HAP-1 (cell line): ENCODE results near the gene DENND6B.
"Not testable (repeated sequence)": the region's sequence is repeated elsewhere in the genome, so short reads cannot be mapped to it uniquely, and the experiment has no call there.

Experiments used
- DNase-seq, 2 experiments: peaks; one replicate each; pipeline ENCODE4 v3.0.0-alpha.2; 2016 to 2020; ENCODE audit warnings: low spot score in 2 of 2
- H3K27me3 ChIP-seq: fragments of 250-450 bp; sonication (Bioruptor Pico); 2 replicates; pipeline ENCODE4 v1.5.1; 2020; ENCODE audit warnings: low read depth, mild to moderate bottlenecking, moderate library complexity
- H3K36me3 ChIP-seq: fragments of 250-450 bp; sonication (Bioruptor Pico); replicated peaks from 2 replicates; pipeline ENCODE4 v1.5.1; 2020; ENCODE audit warnings: mild to moderate bottlenecking
- H3K4me1 ChIP-seq: fragments of 250-450 bp; sonication (Bioruptor Pico); 2 replicates; pipeline ENCODE4 v1.5.1; 2020; ENCODE audit warnings: mild to moderate bottlenecking
- H3K4me3 ChIP-seq: fragments of 250-450 bp; sonication (Bioruptor Pico); 2 replicates; pipeline ENCODE4 v1.5.1; 2020; ENCODE audit warnings: mild to moderate bottlenecking, moderate library complexity
- H3K9me3 ChIP-seq: fragments of 250-450 bp; sonication (Bioruptor Pico); 2 replicates; pipeline ENCODE4 v1.5.1; 2020; ENCODE audit warnings: mild to moderate bottlenecking, moderate library complexity
- in situ Hi-C: fragments of 300-500 bp; cut with MboI; formaldehyde crosslinking; loops from 3 replicates; pipeline ENCODE4 v1.14.3; 2020; ENCODE audit warnings: low sequenced_read_pairs, inconsistent platforms, mixed read lengths

Gene DENND6B

GRCh38 chr22:50276143-50276542 lies 50.7 kb downstream of the DENND6B start:
- H3K4me3 ChIP-seq, result no peak overlapping the region
- peak in 1 of 2 experiments; percentile 50 for DNase-seq
- peaks cover 4% of the 10 kb centered on the region for H3K4me1 ChIP-seq
- no peaks in the 10 kb centered on the region for H3K9me3 ChIP-seq
- peaks cover 48% of the 10 kb centered on the region for H3K36me3 ChIP-seq
- in situ Hi-C loops, result loop anchor here (10.0 kb wide), 1 partner anchor 49 kb away; the partner anchor contains the start of gene DENND6B
- no peaks in the 10 kb centered on the region for H3K27me3 ChIP-seq

GRCh38 chr22:50275181-50276055 lies 51.4 kb downstream of the DENND6B start:
- in situ Hi-C loops, result loop anchor here (10.0 kb wide), 1 partner anchor 49 kb away; the partner anchor contains the start of gene DENND6B
- Histone ChIP-seq H3K36me3 (peaks cover 44% of the 10 kb centered on the region), H3K9me3 (no peaks in the 10 kb centered on the region)

GRCh38 chr22:50274771-50275170 lies 52.0 kb downstream of the DENND6B start:
- no peak for DNase-seq
- H3K4me3 ChIP-seq, result no peak overlapping the region
- H3K4me1 ChIP-seq, result peaks cover 10% of the 10 kb centered on the region
- in situ Hi-C loops, result loop anchor here (10.0 kb wide), 1 partner anchor 50 kb away; the partner anchor contains the start of gene DENND6B
- H3K36me3 ChIP-seq, result peaks cover 41% of the 10 kb centered on the region
- H3K9me3 ChIP-seq, result no peaks in the 10 kb centered on the region
- H3K27me3 ChIP-seq, result no peaks in the 10 kb centered on the region

More at GRCh38 chr22:50275181-50276055, 51.4 kb downstream of the DENND6B start:
- peaks cover 10% of the 10 kb centered on the region for H3K4me1 ChIP-seq
- H3K27me3 ChIP-seq, result no peaks in the 10 kb centered on the region
- no peak overlapping the region for H3K4me3 ChIP-seq
- DNase-seq, result no peak

- H3K27me3 ChIP-seq, result no peaks in the 10 kb centered on the region
- DNase-seq, result peak; percentile 27 to 64
- peaks cover 37% of the 10 kb centered on the region for H3K36me3 ChIP-seq
- no peak overlapping the region for H3K4me3 ChIP-seq
- no peaks in the 10 kb centered on the region for H3K9me3 ChIP-seq
- in situ Hi-C loops, result loop anchor here (10.0 kb wide), 1 partner anchor 50 kb away; the partner anchor contains the start of gene DENND6B
- H3K4me1 ChIP-seq, result peaks cover 10% of the 10 kb centered on the region
These were observed 52.5 kb downstream of the DENND6B start for GRCh38 chr22:50274311-50274710.

- H3K4me3 ChIP-seq, H3K4me1 ChIP-seq, H3K9me3 ChIP-seq, DNase-seq, H3K27me3 ChIP-seq: not testable (repeated sequence)
- peaks cover 32% of the 10 kb centered on the region for H3K36me3 ChIP-seq
- in situ Hi-C loops, result loop anchor here (10.0 kb wide), 1 partner anchor 51 kb away; the partner anchor contains the start of gene DENND6B
These were observed 53.0 kb downstream of the DENND6B start for GRCh38 chr22:50273781-50274180.

GRCh38 chr22:50273352-50273751 lies 53.5 kb downstream of the DENND6B start:
- H3K36me3 ChIP-seq, result peaks cover 30% of the 10 kb centered on the region
- H3K9me3 ChIP-seq, H3K4me3 ChIP-seq, DNase-seq, H3K4me1 ChIP-seq, H3K27me3 ChIP-seq: not testable (repeated sequence)
- in situ Hi-C loops, result loop anchor here (10.0 kb wide), 1 partner anchor 51 kb away; the partner anchor contains the start of gene DENND6B

GRCh38 chr22:50272044-50272802 lies 54.6 kb downstream of the DENND6B start:
- no peak overlapping the region for H3K4me3 ChIP-seq
- peak in 1 of 2 experiments; percentile 52 for DNase-seq
- H3K27me3 ChIP-seq, result no peaks in the 10 kb centered on the region
- peaks cover 10% of the 10 kb centered on the region for H3K4me1 ChIP-seq
- H3K36me3 ChIP-seq, result peaks cover 19% of the 10 kb centered on the region
- in situ Hi-C loops, result loop anchor here (10.0 kb wide), 1 partner anchor 53 kb away; the partner anchor contains the start of gene DENND6B
- no peaks in the 10 kb centered on the region for H3K9me3 ChIP-seq

GRCh38 chr22:50271519-50271970 lies 55.3 kb downstream of the DENND6B start:
- H3K9me3 ChIP-seq, result no peaks in the 10 kb centered on the region
- H3K4me1 ChIP-seq, result peaks cover 10% of the 10 kb centered on the region
- H3K36me3 ChIP-seq, result peaks cover 15% of the 10 kb centered on the region
- peak overlapping the region; percentile 44 for H3K4me3 ChIP-seq
- peak; percentile 71 to 90 for DNase-seq
- in situ Hi-C loops, result loop anchor here (10.0 kb wide), 1 partner anchor 53 kb away; the partner anchor contains the start of gene DENND6B
- no peaks in the 10 kb centered on the region for H3K27me3 ChIP-seq

- Histone ChIP-seq H3K9me3 (no peaks in the 10 kb centered on the region), H3K27me3 (no peaks in the 10 kb centered on the region), H3K4me1 (peaks cover 10% of the 10 kb centered on the region), H3K4me3 (peak overlapping the region; percentile 44), H3K36me3 (peaks cover 10% of the 10 kb centered on the region)
- in situ Hi-C loops, result loop anchor here (10.0 kb wide), 1 partner anchor 54 kb away; the partner anchor contains the start of gene DENND6B
- peak in 1 of 2 experiments; percentile 86 for DNase-seq
These were observed 56.0 kb downstream of the DENND6B start for GRCh38 chr22:50270666-50271394.

- Histone ChIP-seq H3K36me3 (peaks cover 3% of the 10 kb centered on the region), H3K4me3 (peak within 1 kb of the TSS; percentile 44), H3K9me3 (no peaks in the 10 kb centered on the region), H3K4me1 (peaks cover 10% of the 10 kb centered on the region), H3K27me3 (no peaks in the 10 kb centered on the region)
- peak; percentile 38 to 77 for DNase-seq
- in situ Hi-C loops, result loop anchor here (10.0 kb wide), 1 partner anchor 55 kb away; the partner anchor contains the start of gene DENND6B
These were observed 56.7 kb downstream of the DENND6B start, which contains the start of gene MAPK11 for GRCh38 chr22:50269970-50270665. TSS of gene MAPK11 (minus strand) at chr22:50270380. CDS start at chr22:50270292, 88 bp downstream.

- DNase-seq, result peak in 1 of 2 experiments; percentile 31
- H3K27me3 ChIP-seq, result no peaks in the 10 kb centered on the region
- H3K36me3 ChIP-seq, result no peaks in the 10 kb centered on the region
- H3K4me1 ChIP-seq, result peaks cover 10% of the 10 kb centered on the region
- peak overlapping the region; percentile 44 for H3K4me3 ChIP-seq
- in situ Hi-C loops, result no loop called here
- H3K9me3 ChIP-seq, result no peaks in the 10 kb centered on the region
These were observed 57.2 kb downstream of the DENND6B start for GRCh38 chr22:50269573-50269969.

GRCh38 chr22:50268655-50269113 lies 58.1 kb downstream of the DENND6B start:
- H3K27me3 ChIP-seq, result no peaks in the 10 kb centered on the region
- no peak overlapping the region for H3K4me3 ChIP-seq
- H3K4me1 ChIP-seq, result peaks cover 10% of the 10 kb centered on the region
- in situ Hi-C loops, result no loop called here
- H3K36me3 ChIP-seq, result no peaks in the 10 kb centered on the region
- no peaks in the 10 kb centered on the region for H3K9me3 ChIP-seq
- no peak for DNase-seq
